ENCODE data around the gene C13orf46. TPM values are rescaled to one million over a fixed set of nuclear protein-coding genes. Genes with fewer than 3 reads are reported as not detected.
A peak's percentile ranks its signal among the peaks of the same experiment; 100 is the strongest.

The C13orf46 gene
- polyA plus RNA-seq, 1 experiment, result 0.35 TPM

GRCh38 chr13:113904411-113904810, 69.5 kb downstream of the C13orf46 start:
- Histone ChIP-seq H3K4me3 (ENCODE audit: low read depth, low read length) (no peak overlapping the region), H3K27me3 (ENCODE audit: control insufficient read depth, insufficient read depth, low read length) (no peaks in the 10 kb centered on the region), H3K9me3 (ENCODE audit: control insufficient read depth, insufficient read depth, low read length) (no peaks in the 10 kb centered on the region; the same call in 1 of the 2 replicates), H3K27ac (ENCODE audit: low read depth, low read length) (no peak overlapping the region)
- POLR2A ChIA-PET, result no interaction called here
- CTCF ChIA-PET, result no interaction called here
- TF ChIP-seq, protein P1, sequence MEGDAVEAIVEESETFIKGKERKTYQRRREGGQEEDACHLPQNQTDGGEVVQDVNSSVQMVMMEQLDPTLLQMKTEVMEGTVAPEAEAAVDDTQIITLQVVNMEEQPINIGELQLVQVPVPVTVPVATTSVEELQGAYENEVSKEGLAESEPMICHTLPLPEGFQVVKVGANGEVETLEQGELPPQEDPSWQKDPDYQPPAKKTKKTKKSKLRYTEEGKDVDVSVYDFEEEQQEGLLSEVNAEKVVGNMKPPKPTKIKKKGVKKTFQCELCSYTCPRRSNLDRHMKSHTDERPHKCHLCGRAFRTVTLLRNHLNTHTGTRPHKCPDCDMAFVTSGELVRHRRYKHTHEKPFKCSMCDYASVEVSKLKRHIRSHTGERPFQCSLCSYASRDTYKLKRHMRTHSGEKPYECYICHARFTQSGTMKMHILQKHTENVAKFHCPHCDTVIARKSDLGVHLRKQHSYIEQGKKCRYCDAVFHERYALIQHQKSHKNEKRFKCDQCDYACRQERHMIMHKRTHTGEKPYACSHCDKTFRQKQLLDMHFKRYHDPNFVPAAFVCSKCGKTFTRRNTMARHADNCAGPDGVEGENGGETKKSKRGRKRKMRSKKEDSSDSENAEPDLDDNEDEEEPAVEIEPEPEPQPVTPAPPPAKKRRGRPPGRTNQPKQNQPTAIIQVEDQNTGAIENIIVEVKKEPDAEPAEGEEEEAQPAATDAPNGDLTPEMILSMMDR (IDR thresholded peaks at IDR 0.05; ENCODE audit: low read depth, low read length), result peak; percentile 32
- DNase-seq (ENCODE audit: low read depth, low spot score), result no peak

DNA sequence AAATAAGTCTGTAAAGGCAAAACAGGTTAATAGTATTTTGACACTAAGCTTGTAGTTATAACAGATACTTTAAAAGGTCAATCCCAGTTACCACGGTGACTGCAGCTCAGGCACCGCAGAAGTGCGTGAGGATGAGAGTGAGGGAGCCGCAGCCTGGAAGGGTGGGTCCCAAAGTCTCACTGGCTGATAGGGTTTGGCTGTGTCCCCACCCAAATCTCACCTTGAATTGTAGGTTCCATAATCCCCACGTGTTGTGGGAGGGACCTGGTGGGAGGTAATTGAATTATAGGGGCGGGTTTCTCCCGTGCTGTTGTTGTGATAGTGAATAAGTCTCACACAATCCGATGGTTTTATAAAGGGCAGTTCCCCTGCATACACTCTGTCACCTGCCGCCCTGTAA, 70.0 kb downstream of the C13orf46 start:
- no peaks in the 10 kb centered on the region for H3K27me3 ChIP-seq (ENCODE audit: control insufficient read depth, insufficient read depth, low read length)
- TF ChIP-seq, protein P1 (IDR thresholded peaks at IDR 0.05; ENCODE audit: low read depth, low read length), result no peak
- no peaks in the 10 kb centered on the region; the same call in 1 of the 2 replicates for H3K9me3 ChIP-seq (ENCODE audit: control insufficient read depth, insufficient read depth, low read length)
- no peak for DNase-seq (ENCODE audit: low read depth, low spot score)
- POLR2A ChIA-PET, result interaction anchor here (0.9 kb wide), 1 partner anchor 18 kb away, joined by 3 read pairs; no protein-coding TSS in a partner anchor
- no peak overlapping the region for H3K4me3 ChIP-seq (ENCODE audit: low read depth, low read length)
- CTCF ChIA-PET, result no interaction called here
- peak overlapping the region; percentile 52 for H3K27ac ChIP-seq (ENCODE audit: low read depth, low read length)

Other genes starting within 250 kb of the C13orf46 start
- gene TMEM255B, start 214.8 kb downstream of the C13orf46 start, polyA plus RNA-seq (2011; rRNA removed), result 4.1 and 4.3 TPM in 2 replicates
- 356 and 455 TPM in 2 replicates for gene GAS6, start 110.0 kb downstream of the C13orf46 start, polyA plus RNA-seq (2011; rRNA removed)
- gene RASA3, start 158.5 kb upstream of the C13orf46 start, polyA plus RNA-seq (2011; rRNA removed), result 25.2 and 26.8 TPM in 2 replicates
- not detected in 2 replicates for gene CFAP97D2, start 205.2 kb upstream of the C13orf46 start, polyA plus RNA-seq (2011; rRNA removed)

All from AG04450 (cell line).